Caco-2 (cell line): ENCODE data around the gene COL5A1. TPM values are rescaled to one million over a fixed set of nuclear protein-coding genes. Genes with fewer than 3 reads are reported as not detected.

Experiments used
- BruUV-seq: library from RNA; stranded (reverse); fragments of 400-500 nt; replicated peaks from 2 replicates; lab custom pipeline; 2021; lab: Mats Ljungman, UMichigan
- CTCF ChIA-PET: fragments of 300-600 bp; sonication (Branson Sonifier 250); formaldehyde crosslinking; loops from one replicate; lab custom pipeline; 2022; ENCODE audit warnings: antibody characterized with exemption; lab: Charles Lee
- POLR2A ChIA-PET: fragments of 300-600 bp; sonication (Branson Sonifier 250); formaldehyde crosslinking; loops from one replicate; lab custom pipeline; 2022; ENCODE audit warnings: antibody characterized with exemption; lab: Charles Lee
- DNase-seq, 2 experiments: peaks; one replicate each; pipeline versions ENCODE4 v3.0.0 to v3.0.0-alpha.2; 2020 to 2022
- H3K27me3 ChIP-seq: replicated peaks from 2 replicates; pipeline ENCODE4 v1.6.0; 2011; ENCODE audit warnings: low read length; ENCODE audit not compliant: control insufficient read depth, insufficient read depth
- H3K36me3 ChIP-seq: 2 replicates; pipeline ENCODE4 v1.5.1; 2011; ENCODE audit warnings: low read length; ENCODE audit not compliant: control insufficient read depth, insufficient read depth
- H3K4me1 ChIP-seq: fragments of 250-450 bp; sonication (Bioruptor Pico); 2 replicates; pipeline ENCODE4 v1.5.1; 2020; ENCODE audit warnings: mild to moderate bottlenecking
- H3K4me3 ChIP-seq: 2 replicates; pipeline ENCODE4 v1.5.1; 2011; ENCODE audit warnings: low read depth, mild to moderate bottlenecking, control low read depth, low read length
- H3K9me3 ChIP-seq: fragments of 250-450 bp; sonication (Bioruptor Pico); 2 replicates; pipeline ENCODE4 v1.5.1; 2020; ENCODE audit warnings: mild to moderate bottlenecking, moderate library complexity
- H3K27ac Mint-ChIP-seq: one replicate; pipeline ENCODE4 v1.8.0; 2022; ENCODE audit warnings: mixed read lengths; ENCODE audit not compliant: unreplicated experiment
- H3K27me3 Mint-ChIP-seq: one replicate; pipeline ENCODE4 v1.8.0; 2022; ENCODE audit warnings: mixed read lengths; ENCODE audit not compliant: insufficient read depth, unreplicated experiment
- H3K36me3 Mint-ChIP-seq: one replicate; pipeline ENCODE4 v1.8.0; 2022; ENCODE audit warnings: mild to moderate bottlenecking, mixed read lengths; ENCODE audit not compliant: insufficient read depth, unreplicated experiment
- H3K4me1 Mint-ChIP-seq: one replicate; pipeline ENCODE4 v1.8.0; 2022; ENCODE audit warnings: low read depth, mixed read lengths; ENCODE audit not compliant: unreplicated experiment
- H3K4me3 Mint-ChIP-seq: one replicate; pipeline ENCODE4 v1.8.0; 2022; ENCODE audit warnings: mild to moderate bottlenecking, moderate library complexity, mixed read lengths; ENCODE audit not compliant: unreplicated experiment
- H3K9me3 Mint-ChIP-seq: one replicate; pipeline ENCODE4 v1.8.0; 2022; ENCODE audit warnings: mixed read lengths; ENCODE audit not compliant: unreplicated experiment
- CTCF ChIP-seq, 2 experiments: fragments of 200-600 bp in 1 of 2; IDR thresholded peaks; 1 replicate in 1 of 2; 2 replicates in 1 of 2; pipeline versions ENCODE4 v1.5.1 to v1.8.0; 2011 to 2022; ENCODE audit warnings: antibody characterized with exemption in 1 of 2, control low read depth in 1 of 2, inconsistent platforms in 1 of 2, low read depth in 1 of 2, low read length in 1 of 2, mild to moderate bottlenecking in 1 of 2, moderate library complexity in 1 of 2; ENCODE audit not compliant: insufficient read depth in 1 of 2, severe bottlenecking in 1 of 2, unreplicated experiment in 1 of 2
- intact Hi-C: fragments of 100-400 bp; cut with micrococcal nuclease; formaldehyde crosslinking; loops from one replicate; pipeline ENCODE4 v1.10.0; 2022; ENCODE audit not compliant: unreplicated experiment
- total RNA-seq: library from RNA; stranded (reverse); gene quantifications from 2 replicates; pipeline ENCODE4 v1.2.3, GENCODE V29; 2022

COL5A1 gene
- total RNA-seq, 1 experiment from 2014 or later: 4.8 TPM

- Histone ChIP-seq H3K27me3 (no peaks in the 10 kb centered on the region), H3K9me3 (no peaks in the 10 kb centered on the region), H3K36me3 (no peaks in the 10 kb centered on the region), H3K4me1 (no peaks in the 10 kb centered on the region), H3K4me3 (no peak overlapping the region)
- H3K4me3 Mint-ChIP-seq: no peak overlapping the region
- POLR2A ChIA-PET: no interaction called here
- no peak overlapping the region for H3K27ac Mint-ChIP-seq
- no peaks in the 10 kb centered on the region for H3K36me3 Mint-ChIP-seq
- no TSS peak for BruUV-seq
- CTCF ChIA-PET: no interaction called here
- intact Hi-C loops: no loop called here
- H3K9me3 Mint-ChIP-seq: no peaks in the 10 kb centered on the region
- H3K4me1 Mint-ChIP-seq: no peaks in the 10 kb centered on the region
- H3K27me3 Mint-ChIP-seq: no peaks in the 10 kb centered on the region
- DNase-seq: no peak
- TF ChIP-seq CTCF (IDR thresholded peaks at IDR 0.05; ENCODE audit: insufficient read depth in 1 of 2, low read depth in 1 of 2, low read length in 1 of 2, severe bottlenecking in 1 of 2, unreplicated experiment in 1 of 2): no peak
Observed at GRCh38 chr9:134768709-134769351, 127.2 kb downstream of the COL5A1 start.

- H3K27ac Mint-ChIP-seq: no peak overlapping the region
- ChIA-PET POLR2A (interaction anchor here (0.6 kb wide), 1 partner anchor 83 kb away, joined by 3 read pairs; no protein-coding TSS in a partner anchor), CTCF (no interaction called here)
Observed at GRCh38 chr9:134770972-134771971, 129.7 kb downstream of the COL5A1 start.

More at GRCh38 chr9:134770972-134771971, 129.7 kb downstream of the COL5A1 start:
- no peaks in the 10 kb centered on the region for H3K4me1 Mint-ChIP-seq
- H3K4me3 Mint-ChIP-seq: no peak overlapping the region
- no peaks in the 10 kb centered on the region for H3K9me3 Mint-ChIP-seq
- DNase-seq: no peak
- no peak for TF ChIP-seq CTCF (IDR thresholded peaks at IDR 0.05; ENCODE audit: insufficient read depth in 1 of 2, low read depth in 1 of 2, low read length in 1 of 2, severe bottlenecking in 1 of 2, unreplicated experiment in 1 of 2)
- peaks cover 19% of the 10 kb centered on the region for H3K4me1 ChIP-seq
- no peaks in the 10 kb centered on the region for H3K27me3 Mint-ChIP-seq
- H3K27me3 ChIP-seq: no peaks in the 10 kb centered on the region
- no peaks in the 10 kb centered on the region for H3K36me3 Mint-ChIP-seq
- no TSS peak for BruUV-seq
- H3K4me3 ChIP-seq: no peak overlapping the region
- no peaks in the 10 kb centered on the region for H3K36me3 ChIP-seq
- H3K9me3 ChIP-seq: no peaks in the 10 kb centered on the region
- intact Hi-C loops: no loop called here
